Stimulated activated CD8-positive, alpha-beta memory T cell treated with anti-CD3 and anti-CD28 coated beads, Interleukin-15, amount 100 ng/mL, for 4 hours (primary cell): ENCODE measurements around the gene CDHR3.

Experiments used
- DNase-seq, 2 donors: peaks; one replicate each; pipeline ENCODE4 v3.0.0-alpha.2; 2020; ENCODE audit warnings: low read depth in 2 of 2

The CDHR3 gene

GRCh38 chr7:106049139-106049752, 86.2 kb downstream of the CDHR3 start:
- no peak for DNase-seq

- no peak for DNase-seq
Measured at GRCh38 chr7:106050002-106050745, 87.1 kb downstream of the CDHR3 start.

- DNase-seq: no peak
Measured at GRCh38 chr7:106050746-106051117, 87.7 kb downstream of the CDHR3 start.

- DNase-seq: no peak
Measured at GRCh38 chr7:106052681-106053080, 89.6 kb downstream of the CDHR3 start.

GRCh38 chr7:106053109-106053508, 90.0 kb downstream of the CDHR3 start:
- no peak for DNase-seq

GRCh38 chr7:106054156-106054910, 91.3 kb downstream of the CDHR3 start:
- no peak for DNase-seq

GRCh38 chr7:106054971-106055532, 92.0 kb downstream of the CDHR3 start:
- DNase-seq: no peak

- DNase-seq: peak; percentile 27 to 37
Measured at GRCh38 chr7:106056513-106057203, 93.6 kb downstream of the CDHR3 start.

GRCh38 chr7:106057204-106057961, 94.3 kb downstream of the CDHR3 start:
- DNase-seq: no peak

- DNase-seq: no peak
Measured at GRCh38 chr7:106057962-106058927, 95.2 kb downstream of the CDHR3 start.

GRCh38 chr7:106058928-106059324, 95.9 kb downstream of the CDHR3 start:
- no peak for DNase-seq

- no peak for DNase-seq
Measured at GRCh38 chr7:106059556-106059955, 96.5 kb downstream of the CDHR3 start.

GRCh38 chr7:106060394-106060920, 97.4 kb downstream of the CDHR3 start:
- no peak for DNase-seq

- no peak for DNase-seq
Measured at GRCh38 chr7:106061301-106061979, 98.4 kb downstream of the CDHR3 start.

- no peak for DNase-seq
Measured at GRCh38 chr7:106062006-106062405, 98.9 kb downstream of the CDHR3 start.

GRCh38 chr7:106062521-106062931, 99.5 kb downstream of the CDHR3 start:
- no peak for DNase-seq

GRCh38 chr7:106063024-106063423, 100.0 kb downstream of the CDHR3 start:
- no peak for DNase-seq

- DNase-seq: no peak
Measured at GRCh38 chr7:106063692-106064091, 100.6 kb downstream of the CDHR3 start.

- DNase-seq: no peak
Measured at GRCh38 chr7:106064316-106064715, 101.3 kb downstream of the CDHR3 start.
